ENCODE data around the gene CARM1.
"Not testable (repeated sequence)": the region's sequence is repeated elsewhere in the genome, so short reads cannot be mapped to it uniquely, and the experiment has no call there.

GRCh38 chr19:10856899-10857298 lies 14.5 kb upstream of the CARM1 start:
- not testable (repeated sequence) for TF ChIP-seq POLR2A, CTCF (IDR thresholded peaks at IDR 0.05)

Measured in thyroid gland (tissue), 4 donors.